K562 treated with DMSO at 1 percent for 48 hours (cell line): ENCODE results near the gene ZFYVE26. TPM values are rescaled to one million over a fixed set of nuclear protein-coding genes. Genes with fewer than 3 reads are reported as not detected.

Experiments used
- total RNA-seq: library from RNA; unstranded; fragments of 300-600 nt; gene quantifications from 2 replicates; pipeline ENCODE4 v1.2.3, GENCODE V29; 2022; ENCODE audit warnings: low replicate concordance; ENCODE audit errors: extremely low read depth

ZFYVE26 gene
- total RNA-seq, result not detected in 2 replicates

GRCh38 chr14:67816326-67817002, at the start of gene ZFYVE26:
Gene ZFYVE26, minus strand, starts transcription at chr14:67816590. Its CDS starts 627 bp downstream, at chr14:67815963.

GRCh38 chr14:67819563-67820421, 3.4 kb upstream of the ZFYVE26 start, which contains the start of gene RAD51B:
Gene RAD51B, plus strand, starts transcription at chr14:67819779.

GRCh38 chr14:67701492-67701891, 114.9 kb downstream of the ZFYVE26 start, which contains the start of gene RDH12:
Gene RDH12, plus strand, starts transcription at chr14:67701886. Its CDS starts 20,757 bp downstream, at chr14:67722643.

Other genes with a start within 250 kb of the ZFYVE26 start
- gene PIGH, start 216.3 kb downstream of the ZFYVE26 start, total RNA-seq, result not detected in 2 replicates
- gene ARG2, start 196.7 kb downstream of the ZFYVE26 start, total RNA-seq, result not detected in 2 replicates
- not detected in 2 replicates for gene VTI1B, start 142.0 kb downstream of the ZFYVE26 start, total RNA-seq
- not detected in 2 replicates for gene RDH11, start 120.8 kb downstream of the ZFYVE26 start, total RNA-seq
- gene RDH12, start 114.7 kb downstream of the ZFYVE26 start, total RNA-seq, result not detected in 2 replicates
- not detected in 2 replicates for gene RAD51B, start 3.2 kb upstream of the ZFYVE26 start, total RNA-seq